A549 treated with Hydrocortisone at 1 μM for 4 hours (cell line): ENCODE measurements around the gene MRGPRX4. TPM values are rescaled to one million over a fixed set of nuclear protein-coding genes. Genes with fewer than 3 reads are reported as not detected.

Source experiments
- total RNA-seq: library from RNA; stranded (reverse); fragments of 200-300 nt; extraction: Qiagen RNA extraction; gene quantifications from 5 replicates; pipeline ENCODE4 v1.2.3, GENCODE V29; 2022

MRGPRX4 gene
- not detected in 5 replicates for total RNA-seq

GRCh38 chr11:18172666-18173065 lies at the start of gene MRGPRX4:
MRGPRX4 (plus strand) TSS chr11:18172837; CDS start chr11:18173257, 420 bp downstream.

GRCh38 chr11:18132341-18132740 lies 40.3 kb upstream of the MRGPRX4 start, which contains the start of gene MRGPRX3:
MRGPRX3 (plus strand) TSS chr11:18132571; CDS start chr11:18137203, 4,632 bp downstream.

Other genes starting within 250 kb of the MRGPRX4 start
- 15.6 to 18.5 TPM (median 16.5 TPM) in 5 replicates for gene SERGEF, start 159.8 kb upstream of the MRGPRX4 start, total RNA-seq
- 0.03 to 0.15 TPM (median 0.05 TPM) in 4 of 5 replicates, not detected in the other for gene TPH1, start 126.6 kb upstream of the MRGPRX4 start, total RNA-seq
- 37.5 to 45.4 TPM (median 39.3 TPM) in 5 replicates for gene SAAL1, start 66.8 kb upstream of the MRGPRX4 start, total RNA-seq
- gene MRGPRX3, start 40.3 kb upstream of the MRGPRX4 start, total RNA-seq, result 0.09 TPM in 1 of 5 replicates, not detected in the others
- gene SAA4, start 64.0 kb downstream of the MRGPRX4 start, total RNA-seq, result not detected in 5 replicates
- 0.15 to 0.31 TPM (median 0.22 TPM) in 4 of 5 replicates, not detected in the other for gene SAA2, start 75.8 kb downstream of the MRGPRX4 start, total RNA-seq
- gene SAA1, start 93.4 kb downstream of the MRGPRX4 start, total RNA-seq, result 2.4 to 4.0 TPM (median 3.4 TPM) in 5 replicates
- gene HPS5, start 149.3 kb downstream of the MRGPRX4 start, total RNA-seq, result 12.4 to 18.0 TPM (median 14.4 TPM) in 5 replicates
- 34.1 to 41.3 TPM (median 37.7 TPM) in 5 replicates for gene GTF2H1, start 149.7 kb downstream of the MRGPRX4 start, total RNA-seq
- gene LDHA, start 221.7 kb downstream of the MRGPRX4 start, total RNA-seq, result 2,733 to 4,246 TPM (median 3,146 TPM) in 5 replicates
- not detected in 5 replicates for gene LDHC, start 239.5 kb downstream of the MRGPRX4 start, total RNA-seq